MM.1S (cell line): ENCODE results near the gene CHD6.

ENCODE experiments used
- DNase-seq: peaks from one replicate; pipeline ENCODE4 v3.0.0-alpha.2; 2015
- H2AFZ ChIP-seq: fragments of 300-600 bp; sonication (generic); 2 replicates; pipeline ENCODE4 v1.6.0; 2016; ENCODE audit warnings: antibody characterized with exemption, low read length
- H3F3A ChIP-seq: fragments of 300-600 bp; sonication (generic); 2 replicates; pipeline ENCODE4 v1.6.1; 2016; ENCODE audit warnings: mild to moderate bottlenecking, antibody characterized with exemption, low read length, moderate library complexity, mixed read lengths; ENCODE audit not compliant: insufficient read depth
- H3K27ac ChIP-seq: fragments of 300-600 bp; sonication (generic); 2 replicates; pipeline ENCODE4 v1.5.1; 2016; ENCODE audit warnings: mild to moderate bottlenecking, low read length
- H3K27me3 ChIP-seq: fragments of 300-600 bp; sonication (generic); replicated peaks from 2 replicates; pipeline ENCODE4 v1.6.0; 2016; ENCODE audit warnings: low read length; ENCODE audit not compliant: insufficient read depth
- H3K36me3 ChIP-seq: fragments of 300-600 bp; sonication (generic); replicated peaks from 2 replicates; pipeline ENCODE4 v1.6.1; 2016; ENCODE audit warnings: mild to moderate bottlenecking, low read length, mixed read lengths; ENCODE audit not compliant: insufficient read depth
- H3K4me1 ChIP-seq: fragments of 300-600 bp; sonication (generic); 2 replicates; pipeline ENCODE4 v1.6.1; 2016; ENCODE audit warnings: low read length, mixed read lengths
- H3K4me2 ChIP-seq: fragments of 300-600 bp; sonication (generic); 2 replicates; pipeline ENCODE4 v1.6.0; 2016; ENCODE audit warnings: low read depth, low read length
- H3K4me3 ChIP-seq: fragments of 300-600 bp; sonication (generic); 2 replicates; pipeline ENCODE4 v1.5.1; 2016; ENCODE audit warnings: low read length, mixed read lengths
- H3K79me2 ChIP-seq: fragments of 300-600 bp; sonication (generic); 2 replicates; pipeline ENCODE4 v1.6.1; 2016; ENCODE audit warnings: mixed run types, low read length, mixed read lengths
- H3K9ac ChIP-seq: fragments of 300-600 bp; sonication (generic); 2 replicates; pipeline ENCODE4 v1.6.1; 2016; ENCODE audit warnings: low read length, mixed read lengths
- H3K9me2 ChIP-seq: fragments of 300-600 bp; sonication (generic); replicated peaks from 2 replicates; pipeline ENCODE4 v1.6.1; 2016; ENCODE audit warnings: mild to moderate bottlenecking, low read length, mixed read lengths; ENCODE audit not compliant: insufficient read depth
- H3K9me3 ChIP-seq: fragments of 300-600 bp; sonication (generic); replicated peaks from 2 replicates; pipeline ENCODE4 v1.6.1; 2016; ENCODE audit warnings: mild to moderate bottlenecking, low read length, mixed read lengths; ENCODE audit not compliant: insufficient read depth
- H4K20me1 ChIP-seq: fragments of 300-600 bp; sonication (generic); 2 replicates; pipeline ENCODE4 v1.6.1; 2016; ENCODE audit warnings: mild to moderate bottlenecking, low read length, moderate library complexity, mixed read lengths; ENCODE audit not compliant: insufficient read depth
- EZH2 ChIP-seq: fragments of 300-600 bp; sonication (generic); optimal IDR thresholded peaks from 2 replicates; pipeline ENCODE3; 2017; ENCODE audit warnings: low read depth, mild to moderate bottlenecking, antibody characterized with exemption, low read length, mixed read lengths
- EZH2phosphoT487 ChIP-seq: fragments of 300-600 bp; sonication (generic); IDR thresholded peaks from 2 replicates; pipeline ENCODE4 v1.6.1; 2018; ENCODE audit warnings: antibody characterized with exemption, low read length
- TF ChIP-seq, protein P1 (sequence below): fragments of 300-600 bp; sonication (generic); IDR thresholded peaks from 2 replicates; pipeline ENCODE4 v1.5.1; 2016; ENCODE audit warnings: antibody characterized with exemption, low read length, mixed read lengths

CHD6 gene, protein sequence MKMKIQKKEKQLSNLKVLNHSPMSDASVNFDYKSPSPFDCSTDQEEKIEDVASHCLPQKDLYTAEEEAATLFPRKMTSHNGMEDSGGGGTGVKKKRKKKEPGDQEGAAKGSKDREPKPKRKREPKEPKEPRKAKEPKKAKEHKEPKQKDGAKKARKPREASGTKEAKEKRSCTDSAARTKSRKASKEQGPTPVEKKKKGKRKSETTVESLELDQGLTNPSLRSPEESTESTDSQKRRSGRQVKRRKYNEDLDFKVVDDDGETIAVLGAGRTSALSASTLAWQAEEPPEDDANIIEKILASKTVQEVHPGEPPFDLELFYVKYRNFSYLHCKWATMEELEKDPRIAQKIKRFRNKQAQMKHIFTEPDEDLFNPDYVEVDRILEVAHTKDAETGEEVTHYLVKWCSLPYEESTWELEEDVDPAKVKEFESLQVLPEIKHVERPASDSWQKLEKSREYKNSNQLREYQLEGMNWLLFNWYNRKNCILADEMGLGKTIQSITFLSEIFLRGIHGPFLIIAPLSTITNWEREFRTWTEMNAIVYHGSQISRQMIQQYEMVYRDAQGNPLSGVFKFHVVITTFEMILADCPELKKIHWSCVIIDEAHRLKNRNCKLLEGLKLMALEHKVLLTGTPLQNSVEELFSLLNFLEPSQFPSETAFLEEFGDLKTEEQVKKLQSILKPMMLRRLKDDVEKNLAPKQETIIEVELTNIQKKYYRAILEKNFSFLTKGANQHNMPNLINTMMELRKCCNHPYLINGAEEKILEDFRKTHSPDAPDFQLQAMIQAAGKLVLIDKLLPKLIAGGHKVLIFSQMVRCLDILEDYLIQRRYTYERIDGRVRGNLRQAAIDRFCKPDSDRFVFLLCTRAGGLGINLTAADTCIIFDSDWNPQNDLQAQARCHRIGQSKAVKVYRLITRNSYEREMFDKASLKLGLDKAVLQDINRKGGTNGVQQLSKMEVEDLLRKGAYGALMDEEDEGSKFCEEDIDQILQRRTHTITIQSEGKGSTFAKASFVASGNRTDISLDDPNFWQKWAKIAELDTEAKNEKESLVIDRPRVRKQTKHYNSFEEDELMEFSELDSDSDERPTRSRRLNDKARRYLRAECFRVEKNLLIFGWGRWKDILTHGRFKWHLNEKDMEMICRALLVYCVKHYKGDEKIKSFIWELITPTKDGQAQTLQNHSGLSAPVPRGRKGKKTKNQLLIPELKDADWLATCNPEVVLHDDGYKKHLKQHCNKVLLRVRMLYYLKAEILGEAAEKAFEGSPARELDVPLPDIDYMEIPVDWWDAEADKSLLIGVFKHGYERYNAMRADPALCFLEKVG (N-terminal part only)

DNA sequence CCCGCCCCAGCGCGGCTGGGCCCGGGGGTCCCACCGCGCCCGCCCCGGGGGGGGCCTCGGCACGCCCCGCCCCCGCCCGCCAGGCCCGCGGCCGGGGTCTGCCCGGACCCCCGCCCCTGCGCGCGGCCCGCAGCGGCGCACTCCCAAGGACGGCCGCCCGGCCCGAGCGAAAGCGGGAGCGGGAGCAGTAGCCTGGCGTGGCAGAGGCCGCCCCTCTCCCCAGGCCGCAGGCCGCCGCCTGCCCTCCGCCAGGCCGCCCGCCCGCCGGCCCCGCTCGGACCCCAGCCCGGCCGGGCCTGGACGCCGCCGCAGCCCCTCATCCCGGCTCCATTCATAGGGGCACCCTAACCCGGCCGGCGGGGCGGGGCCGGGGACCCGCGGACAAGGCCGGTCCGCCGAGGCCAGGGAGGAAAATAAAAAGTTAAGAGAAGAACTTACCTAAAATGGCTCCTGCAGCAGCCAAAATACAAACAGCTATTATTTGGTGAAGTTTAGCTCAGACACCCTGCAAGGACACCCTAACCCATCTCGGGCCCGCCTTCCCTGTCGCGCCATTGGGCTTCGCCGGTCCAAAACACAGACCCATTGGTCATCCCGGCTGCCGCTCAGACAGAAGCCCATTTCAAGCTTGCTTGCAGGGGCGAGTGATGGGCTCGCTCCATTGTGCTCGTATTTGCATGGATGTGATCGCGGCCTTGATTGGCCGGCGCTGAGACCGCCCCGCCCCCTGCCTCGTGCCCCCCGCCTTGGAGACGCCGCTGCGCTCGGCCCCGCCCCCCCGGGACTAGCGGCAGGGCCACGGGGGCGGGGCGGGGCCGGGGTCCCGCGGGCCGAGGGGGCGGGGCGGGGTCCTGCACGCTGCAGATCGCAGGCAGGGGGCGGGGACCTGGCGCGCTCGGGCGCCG lies at the start of gene CHD6:
Gene CHD6 (minus strand): TSS at position 476 of the 905 bp plus-strand sequence. CDS start 67,040 bp downstream, outside the sequence.
- peak within 1 kb of the TSS; percentile 78 for H3K4me3 ChIP-seq
- H3K9me3 ChIP-seq, result no peaks in the 10 kb centered on the region
- no peaks in the 10 kb centered on the region for H3K36me3 ChIP-seq
- peak within 1 kb of the TSS; percentile 61; the same call in 1 of the 2 replicates for H3K27ac ChIP-seq
- peak within 1 kb of the TSS; percentile 68; the same call in 1 of the 2 replicates for H3K9ac ChIP-seq
- TF ChIP-seq, protein P1, sequence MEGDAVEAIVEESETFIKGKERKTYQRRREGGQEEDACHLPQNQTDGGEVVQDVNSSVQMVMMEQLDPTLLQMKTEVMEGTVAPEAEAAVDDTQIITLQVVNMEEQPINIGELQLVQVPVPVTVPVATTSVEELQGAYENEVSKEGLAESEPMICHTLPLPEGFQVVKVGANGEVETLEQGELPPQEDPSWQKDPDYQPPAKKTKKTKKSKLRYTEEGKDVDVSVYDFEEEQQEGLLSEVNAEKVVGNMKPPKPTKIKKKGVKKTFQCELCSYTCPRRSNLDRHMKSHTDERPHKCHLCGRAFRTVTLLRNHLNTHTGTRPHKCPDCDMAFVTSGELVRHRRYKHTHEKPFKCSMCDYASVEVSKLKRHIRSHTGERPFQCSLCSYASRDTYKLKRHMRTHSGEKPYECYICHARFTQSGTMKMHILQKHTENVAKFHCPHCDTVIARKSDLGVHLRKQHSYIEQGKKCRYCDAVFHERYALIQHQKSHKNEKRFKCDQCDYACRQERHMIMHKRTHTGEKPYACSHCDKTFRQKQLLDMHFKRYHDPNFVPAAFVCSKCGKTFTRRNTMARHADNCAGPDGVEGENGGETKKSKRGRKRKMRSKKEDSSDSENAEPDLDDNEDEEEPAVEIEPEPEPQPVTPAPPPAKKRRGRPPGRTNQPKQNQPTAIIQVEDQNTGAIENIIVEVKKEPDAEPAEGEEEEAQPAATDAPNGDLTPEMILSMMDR, result no peak
- DNase-seq, result peak; percentile 100
- H2AFZ ChIP-seq, result peak within 1 kb of the TSS; percentile 85
- H3F3A ChIP-seq, result no peaks in the 10 kb centered on the region
- peak within 1 kb of the TSS; percentile 76 for H3K4me2 ChIP-seq
- peaks cover 9% of the 10 kb centered on the region; the same call in 1 of the 2 replicates for H3K4me1 ChIP-seq
- H3K9me2 ChIP-seq, result no peaks in the 10 kb centered on the region
- H3K27me3 ChIP-seq, result no peaks in the 10 kb centered on the region
- no peaks in the 10 kb centered on the region for H4K20me1 ChIP-seq
- peaks cover 45% of the 10 kb centered on the region for H3K79me2 ChIP-seq

DNA sequence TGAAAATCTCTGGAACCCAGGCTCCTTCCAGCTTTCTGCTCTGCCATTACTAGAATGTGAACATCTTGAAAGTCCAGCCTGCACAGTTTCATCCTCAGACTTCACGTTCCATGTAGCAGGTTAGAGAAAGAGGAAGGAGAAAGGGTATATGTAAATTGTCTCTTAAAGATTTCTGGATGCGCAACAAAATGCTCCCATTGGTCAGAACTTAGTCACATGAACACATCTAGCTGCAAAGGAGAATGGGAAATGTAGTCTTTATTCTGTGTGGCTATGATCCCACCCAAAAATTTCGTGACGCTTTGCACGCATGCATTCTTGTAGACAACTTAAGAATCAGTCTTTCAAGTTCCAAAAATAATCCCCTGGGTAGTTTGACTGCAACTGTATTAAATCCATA lies 46.4 kb upstream of the CHD6 start:
- H3K27ac ChIP-seq, result no peak overlapping the region
- no peaks in the 10 kb centered on the region for H3K79me2 ChIP-seq
- peak overlapping the region; percentile 51 for H3K4me3 ChIP-seq
- H3F3A ChIP-seq, result no peaks in the 10 kb centered on the region
- no peaks in the 10 kb centered on the region for H4K20me1 ChIP-seq
- no peaks in the 10 kb centered on the region for H3K9me3 ChIP-seq
- peak overlapping the region; percentile 57 for H2AFZ ChIP-seq
- H3K36me3 ChIP-seq, result no peaks in the 10 kb centered on the region
- peak overlapping the region; percentile 46 for H3K4me2 ChIP-seq
- H3K9ac ChIP-seq, result peak overlapping the region; percentile 9; the same call in 1 of the 2 replicates
- DNase-seq, result peak; percentile 56
- H3K27me3 ChIP-seq, result no peaks in the 10 kb centered on the region
- H3K9me2 ChIP-seq, result no peaks in the 10 kb centered on the region
- TF ChIP-seq, protein P1, result no peak
- TF ChIP-seq EZH2phosphoT487, result no peak
- no peak for TF ChIP-seq EZH2
- peaks cover 11% of the 10 kb centered on the region for H3K4me1 ChIP-seq

DNA sequence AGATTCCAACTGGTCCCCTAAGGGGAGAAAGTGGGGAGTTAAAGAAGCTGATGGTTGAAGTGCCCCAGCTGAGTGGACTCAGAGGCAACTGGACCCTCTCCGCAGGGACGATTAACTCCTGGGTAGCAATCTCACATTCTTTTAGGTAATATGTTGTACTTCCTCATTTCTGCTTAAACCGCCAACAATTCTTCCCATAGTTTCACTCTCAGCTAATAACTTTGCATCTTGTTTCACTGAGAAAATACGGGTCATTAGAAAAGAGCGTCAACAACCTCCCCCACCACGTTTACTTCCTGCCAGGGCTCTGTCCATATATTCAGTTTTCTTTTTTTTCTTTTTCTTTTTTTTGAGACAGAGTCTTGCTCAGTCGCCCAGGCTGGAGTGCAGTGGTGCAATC lies 39.5 kb upstream of the CHD6 start:
- no peak for DNase-seq
- no peaks in the 10 kb centered on the region for H3K79me2 ChIP-seq
- no peaks in the 10 kb centered on the region for H3K9me3 ChIP-seq
- H3K4me2 ChIP-seq, result no peak overlapping the region
- no peaks in the 10 kb centered on the region for H3F3A ChIP-seq
- no peak overlapping the region for H2AFZ ChIP-seq
- no peaks in the 10 kb centered on the region for H3K9me2 ChIP-seq
- no peak overlapping the region for H3K27ac ChIP-seq
- H3K4me1 ChIP-seq, result no peaks in the 10 kb centered on the region
- H3K36me3 ChIP-seq, result no peaks in the 10 kb centered on the region
- TF ChIP-seq, protein P1, result no peak
- TF ChIP-seq EZH2 (no peak), EZH2phosphoT487 (no peak)
- no peak overlapping the region for H3K9ac ChIP-seq
- no peaks in the 10 kb centered on the region for H4K20me1 ChIP-seq
- H3K27me3 ChIP-seq, result no peaks in the 10 kb centered on the region
- H3K4me3 ChIP-seq, result no peak overlapping the region
